Neural progenitor cell (in vitro differentiated cells): ENCODE data around the gene B3GAT1.

ENCODE experiments used
- EZH2phosphoT487 ChIP-seq: fragments of 200-600 bp; sonication (generic); IDR thresholded peaks from 2 replicates; pipeline ENCODE4 v1.6.1; 2017; ENCODE audit warnings: antibody characterized with exemption
- TF ChIP-seq, protein P1 (sequence below): fragments of 200-600 bp; sonication (generic); IDR thresholded peaks from 2 replicates; pipeline ENCODE4 v1.5.1; 2017; ENCODE audit warnings: antibody characterized with exemption, mild to moderate bottlenecking

GRCh38 chr11:134377876-134378275, 34.2 kb downstream of the B3GAT1 start:
- TF ChIP-seq, protein P1, sequence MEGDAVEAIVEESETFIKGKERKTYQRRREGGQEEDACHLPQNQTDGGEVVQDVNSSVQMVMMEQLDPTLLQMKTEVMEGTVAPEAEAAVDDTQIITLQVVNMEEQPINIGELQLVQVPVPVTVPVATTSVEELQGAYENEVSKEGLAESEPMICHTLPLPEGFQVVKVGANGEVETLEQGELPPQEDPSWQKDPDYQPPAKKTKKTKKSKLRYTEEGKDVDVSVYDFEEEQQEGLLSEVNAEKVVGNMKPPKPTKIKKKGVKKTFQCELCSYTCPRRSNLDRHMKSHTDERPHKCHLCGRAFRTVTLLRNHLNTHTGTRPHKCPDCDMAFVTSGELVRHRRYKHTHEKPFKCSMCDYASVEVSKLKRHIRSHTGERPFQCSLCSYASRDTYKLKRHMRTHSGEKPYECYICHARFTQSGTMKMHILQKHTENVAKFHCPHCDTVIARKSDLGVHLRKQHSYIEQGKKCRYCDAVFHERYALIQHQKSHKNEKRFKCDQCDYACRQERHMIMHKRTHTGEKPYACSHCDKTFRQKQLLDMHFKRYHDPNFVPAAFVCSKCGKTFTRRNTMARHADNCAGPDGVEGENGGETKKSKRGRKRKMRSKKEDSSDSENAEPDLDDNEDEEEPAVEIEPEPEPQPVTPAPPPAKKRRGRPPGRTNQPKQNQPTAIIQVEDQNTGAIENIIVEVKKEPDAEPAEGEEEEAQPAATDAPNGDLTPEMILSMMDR = no peak
- TF ChIP-seq EZH2phosphoT487 = no peak
